ENCODE data around the gene SIPA1L3.

DNA sequence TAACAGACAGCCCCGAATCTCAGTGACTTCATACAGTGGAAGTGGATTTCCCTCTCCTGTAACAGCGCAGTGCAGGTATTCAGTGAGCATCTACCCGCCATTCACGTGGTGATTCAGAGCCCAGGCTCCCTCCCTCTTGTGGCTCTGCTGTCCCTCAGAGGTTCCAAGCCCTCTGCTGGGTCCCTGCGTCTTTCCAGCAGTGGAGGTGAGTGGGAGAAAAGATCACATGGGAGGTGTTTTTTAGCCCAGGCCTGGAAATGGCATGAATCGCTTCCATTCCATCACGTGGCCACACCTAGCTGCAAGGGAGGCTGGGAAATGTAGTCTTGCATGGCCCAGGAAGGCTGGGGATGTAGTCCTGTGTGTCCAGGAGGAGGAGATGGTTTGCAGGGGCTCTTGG is 255.6 kb downstream of the SIPA1L3 start:
- TF ChIP-seq ZFP3 (tag by site-specific recombination; IDR thresholded peaks at IDR 0.05; ENCODE audit: low read depth) (no peak), SP2 (tag by site-specific recombination; IDR thresholded peaks at IDR 0.05) (no peak)
- TF ChIP-seq, protein P1, sequence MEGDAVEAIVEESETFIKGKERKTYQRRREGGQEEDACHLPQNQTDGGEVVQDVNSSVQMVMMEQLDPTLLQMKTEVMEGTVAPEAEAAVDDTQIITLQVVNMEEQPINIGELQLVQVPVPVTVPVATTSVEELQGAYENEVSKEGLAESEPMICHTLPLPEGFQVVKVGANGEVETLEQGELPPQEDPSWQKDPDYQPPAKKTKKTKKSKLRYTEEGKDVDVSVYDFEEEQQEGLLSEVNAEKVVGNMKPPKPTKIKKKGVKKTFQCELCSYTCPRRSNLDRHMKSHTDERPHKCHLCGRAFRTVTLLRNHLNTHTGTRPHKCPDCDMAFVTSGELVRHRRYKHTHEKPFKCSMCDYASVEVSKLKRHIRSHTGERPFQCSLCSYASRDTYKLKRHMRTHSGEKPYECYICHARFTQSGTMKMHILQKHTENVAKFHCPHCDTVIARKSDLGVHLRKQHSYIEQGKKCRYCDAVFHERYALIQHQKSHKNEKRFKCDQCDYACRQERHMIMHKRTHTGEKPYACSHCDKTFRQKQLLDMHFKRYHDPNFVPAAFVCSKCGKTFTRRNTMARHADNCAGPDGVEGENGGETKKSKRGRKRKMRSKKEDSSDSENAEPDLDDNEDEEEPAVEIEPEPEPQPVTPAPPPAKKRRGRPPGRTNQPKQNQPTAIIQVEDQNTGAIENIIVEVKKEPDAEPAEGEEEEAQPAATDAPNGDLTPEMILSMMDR (tag by site-specific recombination; IDR thresholded peaks at IDR 0.05), result no peak
- TF ChIP-seq, protein P2, sequence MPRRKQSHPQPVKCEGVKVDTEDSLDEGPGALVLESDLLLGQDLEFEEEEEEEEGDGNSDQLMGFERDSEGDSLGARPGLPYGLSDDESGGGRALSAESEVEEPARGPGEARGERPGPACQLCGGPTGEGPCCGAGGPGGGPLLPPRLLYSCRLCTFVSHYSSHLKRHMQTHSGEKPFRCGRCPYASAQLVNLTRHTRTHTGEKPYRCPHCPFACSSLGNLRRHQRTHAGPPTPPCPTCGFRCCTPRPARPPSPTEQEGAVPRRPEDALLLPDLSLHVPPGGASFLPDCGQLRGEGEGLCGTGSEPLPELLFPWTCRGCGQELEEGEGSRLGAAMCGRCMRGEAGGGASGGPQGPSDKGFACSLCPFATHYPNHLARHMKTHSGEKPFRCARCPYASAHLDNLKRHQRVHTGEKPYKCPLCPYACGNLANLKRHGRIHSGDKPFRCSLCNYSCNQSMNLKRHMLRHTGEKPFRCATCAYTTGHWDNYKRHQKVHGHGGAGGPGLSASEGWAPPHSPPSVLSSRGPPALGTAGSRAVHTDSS (tag by site-specific recombination; IDR thresholded peaks at IDR 0.05), result no peak
